H1 (cell line): Measurements from ENCODE around the gene CORO7. TPM values are rescaled to one million over a fixed set of nuclear protein-coding genes. Genes with fewer than 3 reads are reported as not detected.

Source experiments
- CTCF ChIA-PET: fragments of 300-600 bp; sonication (Branson Sonifier 250); formaldehyde crosslinking; loops from one replicate; lab custom pipeline; 2021; ENCODE audit not compliant: partially characterized antibody; lab: Charles Lee
- POLR2A ChIA-PET: fragments of 300-600 bp; sonication (Branson Sonifier 250); formaldehyde crosslinking; loops from one replicate; lab custom pipeline; 2021; ENCODE audit warnings: inconsistent platforms; ENCODE audit not compliant: partially characterized antibody; lab: Charles Lee
- DNase-seq, 2 experiments: peaks; one replicate each; pipeline versions ENCODE4 v3.0.0 to v3.0.0-alpha.2; 2010 to 2022; ENCODE audit warnings: low spot score in 2 of 2, low read depth in 1 of 2, mixed read lengths in 1 of 2
- FAIRE-seq: peaks from 2 replicates; lab custom pipeline; 2011; peaks lifted over from hg19 to GRCh38; lab: Jason Lieb, UNC
- H2AFZ ChIP-seq: 2 replicates; pipeline ENCODE4 v1.8.1; 2012; ENCODE audit warnings: low read length, inconsistent platforms
- H2AK5ac ChIP-seq: 2 replicates; pipeline ENCODE4 v1.6.1; 2013; ENCODE audit warnings: low read depth, low read length
- H2BK120ac ChIP-seq: replicated peaks from 2 replicates; pipeline ENCODE3; 2013; ENCODE audit warnings: low read depth, low read length, inconsistent platforms
- H2BK12ac ChIP-seq: 2 replicates; pipeline ENCODE4 v1.6.1; 2013; ENCODE audit warnings: low read depth, low read length
- H2BK15ac ChIP-seq: 2 replicates; pipeline ENCODE4 v1.6.1; 2013; ENCODE audit warnings: low read length
- H2BK20ac ChIP-seq: 2 replicates; pipeline ENCODE4 v1.6.1; 2013; ENCODE audit warnings: low read length
- H2BK5ac ChIP-seq: 2 replicates; pipeline ENCODE4 v1.6.1; 2013; ENCODE audit warnings: low read depth, low read length
- H3K14ac ChIP-seq: 2 replicates; pipeline ENCODE4 v1.6.1; 2013; ENCODE audit warnings: inconsistent platforms; ENCODE audit not compliant: insufficient read length
- H3K18ac ChIP-seq: 2 replicates; pipeline ENCODE4 v1.6.1; 2013; ENCODE audit warnings: low read length; ENCODE audit errors: extremely low read depth
- H3K23ac ChIP-seq: 2 replicates; pipeline ENCODE4 v1.6.1; 2013; ENCODE audit warnings: inconsistent platforms; ENCODE audit not compliant: insufficient read length
- H3K23me2 ChIP-seq: 2 replicates; pipeline ENCODE4 v1.6.1; 2013; ENCODE audit warnings: low read depth, low read length
- H3K27ac ChIP-seq: 2 replicates; pipeline ENCODE4 v1.6.1; 2011; ENCODE audit warnings: low read depth, low read length, inconsistent platforms
- H3K27me3 ChIP-seq, 4 experiments: replicated peaks in 1 of 4; 1 replicate in 1 of 4; 2 replicates in 3 of 4; pipeline versions ENCODE4 v1.6.1 to v1.8.1; 2011 to 2013; ENCODE audit warnings: low read length in 3 of 4, mild to moderate bottlenecking in 3 of 4, inconsistent platforms in 2 of 4, mixed read lengths in 2 of 4, moderate library complexity in 1 of 4; ENCODE audit not compliant: control insufficient read depth in 3 of 4, insufficient read depth in 3 of 4; ENCODE audit errors: extremely low read depth in 1 of 4
- H3K36me3 ChIP-seq, 4 experiments: 2 replicates each; pipeline versions ENCODE4 v1.6.1 to v1.8.1; 2011 to 2013; ENCODE audit warnings: mild to moderate bottlenecking in 4 of 4, low read length in 3 of 4, moderate library complexity in 2 of 4, control low read depth in 1 of 4, inconsistent platforms in 1 of 4; ENCODE audit not compliant: insufficient read depth in 4 of 4, control insufficient read depth in 2 of 4
- H3K4ac ChIP-seq: replicated peaks from 2 replicates; pipeline ENCODE3; 2013; ENCODE audit warnings: low read length, low read depth, mixed read lengths, inconsistent platforms; ENCODE audit not compliant: insufficient read length
- H3K4me1 ChIP-seq, 4 experiments: replicated peaks in 1 of 4; 1 replicate in 1 of 4; 2 replicates in 3 of 4; pipeline versions ENCODE4 v1.6.1 to v1.8.1; 2011 to 2013; ENCODE audit warnings: low read length in 3 of 4, inconsistent platforms in 2 of 4, mixed read lengths in 1 of 4; ENCODE audit not compliant: insufficient read depth in 4 of 4, control insufficient read depth in 3 of 4
- H3K4me2 ChIP-seq, 2 experiments: 2 replicates each; pipeline versions ENCODE4 v1.6.1 to v1.8.1; 2011 to 2013; ENCODE audit warnings: low read depth in 2 of 2, low read length in 2 of 2, control low read depth in 1 of 2, inconsistent platforms in 1 of 2, mild to moderate bottlenecking in 1 of 2; ENCODE audit not compliant: insufficient read depth in 1 of 2
- H3K4me3 ChIP-seq, 4 experiments: fragments of 200-600, 300-600 bp in 1 of 4; sonication (generic), shearing (Covaris generic), sonication (Bioruptor Twin) in 1 of 4; 2 replicates each; pipeline versions ENCODE4 v1.5.1 to v1.8.1; 2011 to 2016; ENCODE audit warnings: low read length in 4 of 4, low read depth in 3 of 4, control low read depth in 2 of 4, inconsistent platforms in 2 of 4, mild to moderate bottlenecking in 2 of 4, mixed read lengths in 1 of 4, moderate library complexity in 1 of 4; ENCODE audit not compliant: insufficient read depth in 2 of 4; ENCODE audit errors: extremely low read depth in 1 of 4
- H3K56ac ChIP-seq: replicated peaks from 2 replicates; pipeline ENCODE3; 2013; ENCODE audit warnings: low read depth, mild to moderate bottlenecking, mixed read lengths, low read length, inconsistent platforms; ENCODE audit not compliant: insufficient read length
- H3K79me1 ChIP-seq: 2 replicates; pipeline ENCODE4 v1.6.1; 2013; ENCODE audit warnings: low read depth, low read length, control low read depth
- H3K79me2 ChIP-seq, 2 experiments: 2 replicates each; pipeline versions ENCODE4 v1.6.1 to v1.8.1; 2012 to 2013; ENCODE audit warnings: low read length in 2 of 2, mild to moderate bottlenecking in 2 of 2, inconsistent platforms in 1 of 2; ENCODE audit not compliant: insufficient read depth in 2 of 2, control insufficient read depth in 1 of 2
- H3K9ac ChIP-seq, 4 experiments: replicated peaks in 1 of 4; 1 replicate in 1 of 4; 2 replicates in 3 of 4; pipeline versions ENCODE4 v1.6.1 to v1.8.1; 2011 to 2013; ENCODE audit warnings: low read depth in 3 of 4, low read length in 3 of 4, control low read depth in 2 of 4, mild to moderate bottlenecking in 2 of 4, moderate library complexity in 2 of 4, inconsistent platforms in 1 of 4; ENCODE audit errors: extremely low read depth in 1 of 4
- H3K9me3 ChIP-seq, 2 experiments: 2 replicates each; pipeline versions ENCODE4 v1.6.1 to v1.8.1; 2012 to 2013; ENCODE audit warnings: mild to moderate bottlenecking in 2 of 2, moderate library complexity in 2 of 2, control low read depth in 1 of 2, inconsistent platforms in 1 of 2, low read depth in 1 of 2, low read length in 1 of 2, mixed read lengths in 1 of 2; ENCODE audit not compliant: insufficient read depth in 2 of 2
- H4K20me1 ChIP-seq, 2 experiments: replicated peaks in 1 of 2; 2 replicates each; pipeline versions ENCODE3 to v1.8.1; 2011 to 2013; ENCODE audit warnings: inconsistent platforms in 2 of 2, low read length in 2 of 2, mild to moderate bottlenecking in 1 of 2; ENCODE audit not compliant: insufficient read depth in 2 of 2, control insufficient read depth in 1 of 2
- H4K5ac ChIP-seq: 2 replicates; pipeline ENCODE4 v1.6.1; 2013; ENCODE audit warnings: low read length, low read depth, mixed read lengths, inconsistent platforms; ENCODE audit not compliant: insufficient read length
- H4K8ac ChIP-seq: 2 replicates; pipeline ENCODE4 v1.8.0; 2013; ENCODE audit warnings: mild to moderate bottlenecking, moderate library complexity, low read length, inconsistent platforms; ENCODE audit not compliant: insufficient read depth; ENCODE audit errors: extremely low read depth
- H4K91ac ChIP-seq: replicated peaks from 2 replicates; pipeline ENCODE3; 2013; ENCODE audit warnings: low read length, mixed read lengths, inconsistent platforms; ENCODE audit not compliant: insufficient read length
- KDM1A ChIP-seq: fragments of 200-600, 300-600 bp; sonication (generic); IDR thresholded peaks from 2 replicates; pipeline ENCODE4 v1.7.1; 2016; ENCODE audit warnings: mild to moderate bottlenecking, low read length, borderline replicate concordance
- POLR2A ChIP-seq, 2 experiments: IDR thresholded peaks; 1 replicate in 1 of 2; 2 replicates in 1 of 2; pipeline ENCODE4 v1.6.1; 2011; ENCODE audit warnings: low read depth in 2 of 2, low read length in 2 of 2, mild to moderate bottlenecking in 2 of 2; ENCODE audit errors: control extremely low read depth in 1 of 2
- WGBS, 2 experiments: shearing (Covaris generic) in 1 of 2; methylation state at CpG; one replicate each; pipeline versions ENCODE4 v1.1.6 to v1.1.7; 2013 to 2015; ENCODE audit warnings: low lambda C conversion rate in 2 of 2, mixed read lengths in 2 of 2, inconsistent platforms in 1 of 2, low coverage in 1 of 2, missing lambda C conversion rate in 1 of 2; ENCODE audit not compliant: insufficient replicate concordance in 2 of 2, insufficient coverage in 1 of 2, insufficient read length in 1 of 2; ENCODE audit errors: extremely low coverage in 1 of 2, missing lambda C conversion rate in 1 of 2; 5-methylcytosine and 5-hydroxymethylcytosine counted together
- polyA plus RNA-seq, 7 experiments: library from polyadenylated mRNA; depleted of rRNA in 3 of 7; stranded (reverse) in 5 of 7; unstranded in 2 of 7; fragments of >200 nt in 5 of 7; fragments of 200-250 nt in 2 of 7; gene quantifications; 1 replicate in 5 of 7; 2 replicates in 1 of 7; 4 replicates in 1 of 7; pipeline versions ENCODE4 v1.2.1 to v1.2.3, GENCODE V29; 2011 to 2013; ENCODE audit warnings: missing spikeins in 2 of 7, mixed read lengths in 2 of 7
- total RNA-seq: library from RNA; stranded (reverse); fragmentation: NEBNext Ultra II Directional; extraction: Animal tissue kit (Norgen Biotek cat#: 25700); gene quantifications from 2 replicates; pipeline ENCODE4 v1.2.1, GENCODE V29; 2021

Gene CORO7
- total and polyA plus RNA-seq, 2 of the 8 experiments (the other 6 are each of a cell fraction or from before 2014, with no cell fraction given): 25.2 to 29.8 TPM

- WGBS, 2 experiments: 87% methylated on average over 12 of the region's 12 CpGs; no CpG with 5 or more reads in 1 of the 2 experiments
- POLR2A ChIA-PET: interaction anchor here (0.6 to 16.2 kb wide), 13 partner anchors 8 to 115 kb away, joined by 3 to 154 read pairs (median 4); partner anchors contain the start of genes PAM16 and TFAP4
- FAIRE-seq: no peak
These were observed 78.8 kb downstream of the CORO7 start for GRCh38 chr16:4337540-4338088.

More at GRCh38 chr16:4337540-4338088, 78.8 kb downstream of the CORO7 start:
- Histone ChIP-seq H2BK20ac (no peak overlapping the region), H3K14ac (no peak overlapping the region), H3K79me1 (peaks cover under 1% of the 10 kb centered on the region), H3K9ac (no peak overlapping the region), H2BK15ac (no peak overlapping the region), H4K5ac (no peak overlapping the region), H3K36me3 (peaks cover 0 to 15% (median 9%) of the 10 kb centered on the region in 4 experiments; a peak in 4 of 8 replicates), H2BK5ac (no peak overlapping the region), H3K4me2 (no peak overlapping the region), H3K9me3 (no peaks in the 10 kb centered on the region), H4K91ac (no peak overlapping the region), H2BK12ac (no peak overlapping the region), H4K20me1 (peaks cover 21 to 25% of the 10 kb centered on the region in 2 experiments), H2AFZ (no peak overlapping the region), H3K79me2 (no peaks in the 10 kb centered on the region; a peak in 1 of 4 replicates), H3K4me3 (no peak overlapping the region), H3K4ac (no peak overlapping the region), H3K23me2 (no peaks in the 10 kb centered on the region), H3K27me3 (no peaks in the 10 kb centered on the region), H4K8ac (no peak overlapping the region; the same call in 1 of the 2 replicates), H3K18ac (no peak overlapping the region), H3K56ac (no peak overlapping the region), H3K27ac (no peak overlapping the region), H3K23ac (no peak overlapping the region), H3K4me1 (no peaks in the 10 kb centered on the region; a peak in 3 of 7 replicates), H2AK5ac (no peak overlapping the region), H2BK120ac (no peak overlapping the region)
- CTCF ChIA-PET: interaction anchor here (1.6 to 17.1 kb wide), 10 partner anchors 10 to 84 kb away, joined by 4 to 211 read pairs (median 8); no protein-coding TSS in a partner anchor
- DNase-seq: no peak
- TF ChIP-seq POLR2A (IDR thresholded peaks at IDR 0.05; ENCODE audit: control extremely low read depth in 1 of 2, low read depth in 2 of 2, low read length in 2 of 2): peak in 1 of 2 experiments; percentile 36; a peak in 1 of 3 replicates
- TF ChIP-seq KDM1A: no peak
